ENCODE measurements around the gene ZMIZ1.

ZMIZ1 gene

GRCh38 chr10:79079490-79080355 lies 11.0 kb downstream of the ZMIZ1 start:
- H3K79me1 ChIP-seq (ENCODE audit: low read length) = peaks cover 30% of the 10 kb centered on the region
- DNase-seq = no peak
- no peak overlapping the region for H2AK5ac ChIP-seq (ENCODE audit: low read length)
- peak overlapping the region; percentile 19 for H2BK12ac ChIP-seq (ENCODE audit: low read length)
- no peak overlapping the region for H2AFZ ChIP-seq (ENCODE audit: insufficient read depth, low read length, poor library complexity)
- no peak overlapping the region for H4K12ac ChIP-seq (ENCODE audit: low read depth, low read length)
- H3K4me3 ChIP-seq (ENCODE audit: low read depth, low read length) = no peak overlapping the region
- no peak overlapping the region for H4K8ac ChIP-seq (ENCODE audit: low read depth, low read length)
- H3K14ac ChIP-seq (ENCODE audit: low read length) = peak overlapping the region; percentile 38
- H2BK5ac ChIP-seq (ENCODE audit: low read depth, low read length, poor library complexity) = peak overlapping the region; percentile 29
- H4K91ac ChIP-seq (ENCODE audit: low read depth, low read length) = peak overlapping the region; percentile 45
- peaks cover 76 to 78% of the 10 kb centered on the region in 2 experiments for H3K4me1 ChIP-seq (ENCODE audit: control insufficient read depth in 1 of 2, insufficient read depth in 2 of 2, low read length in 2 of 2)
- peaks cover 71% of the 10 kb centered on the region for H3K79me2 ChIP-seq (ENCODE audit: control insufficient read depth, insufficient read depth, low read length, poor library complexity)
- H3K18ac ChIP-seq (ENCODE audit: low read length) = peak overlapping the region; percentile 48
- no peaks in the 10 kb centered on the region for H3K27me3 ChIP-seq (ENCODE audit: insufficient read depth, low read length)
- WGBS (ENCODE audit: extremely low coverage, insufficient coverage, insufficient read length) = no CpG with 5 or more reads among the region's 15 CpGs
- no peak overlapping the region for H3K23ac ChIP-seq (ENCODE audit: low read length)
- H3K4me2 ChIP-seq (ENCODE audit: low read length) = peak overlapping the region; percentile 39
- H3K9ac ChIP-seq (ENCODE audit: low read length) = no peak overlapping the region
- peak overlapping the region; percentile 65 for H2BK120ac ChIP-seq (ENCODE audit: insufficient read depth, low read length, poor library complexity)
- peak overlapping the region; percentile 44 for H3K4ac ChIP-seq (ENCODE audit: low read depth, low read length)
- H3K27ac ChIP-seq (ENCODE audit: low read depth, low read length) = peak overlapping the region; percentile 43
- peaks cover 3 to 8% of the 10 kb centered on the region in 2 experiments for H3K36me3 ChIP-seq (ENCODE audit: control insufficient read depth in 1 of 2, insufficient read depth in 2 of 2, low read length in 2 of 2)
- H3K9me3 ChIP-seq (ENCODE audit: insufficient read depth, low read depth, low read length) = no peaks in the 10 kb centered on the region

GRCh38 chr10:79081353-79082034 lies 12.7 kb downstream of the ZMIZ1 start:
- DNase-seq = peak in 1 of 2 donors; percentile 20

GRCh38 chr10:79082035-79082373 lies 13.2 kb downstream of the ZMIZ1 start:
- Histone ChIP-seq H2AK5ac (ENCODE audit: low read length) (peak overlapping the region; percentile 40), H4K12ac (ENCODE audit: low read depth, low read length) (no peak overlapping the region), H2AFZ (ENCODE audit: insufficient read depth, low read length, poor library complexity) (peak overlapping the region; percentile 19), H3K9me3 (ENCODE audit: insufficient read depth, low read depth, low read length) (no peaks in the 10 kb centered on the region), H2BK120ac (ENCODE audit: insufficient read depth, low read length, poor library complexity) (peak overlapping the region; percentile 40), H2BK5ac (ENCODE audit: low read depth, low read length, poor library complexity) (peak overlapping the region; percentile 10), H4K91ac (ENCODE audit: low read depth, low read length) (peak overlapping the region; percentile 67), H3K9ac (ENCODE audit: low read length) (no peak overlapping the region), H3K27ac (ENCODE audit: low read depth, low read length) (peak overlapping the region; percentile 94), H3K18ac (ENCODE audit: low read length) (peak overlapping the region; percentile 81), H3K4me2 (ENCODE audit: low read length) (peak overlapping the region; percentile 27), H2BK12ac (ENCODE audit: low read length) (peak overlapping the region; percentile 50), H3K79me2 (ENCODE audit: control insufficient read depth, insufficient read depth, low read length, poor library complexity) (peaks cover 64% of the 10 kb centered on the region), H3K79me1 (ENCODE audit: low read length) (peaks cover 29% of the 10 kb centered on the region), H3K14ac (ENCODE audit: low read length) (peak overlapping the region; percentile 60), H3K4ac (ENCODE audit: low read depth, low read length) (peak overlapping the region; percentile 80), H3K23ac (ENCODE audit: low read length) (no peak overlapping the region), H4K8ac (ENCODE audit: low read depth, low read length) (peak overlapping the region; percentile 27), H3K36me3 (ENCODE audit: control insufficient read depth in 1 of 2, insufficient read depth in 2 of 2, low read length in 2 of 2) (peaks cover 3 to 14% of the 10 kb centered on the region in 2 experiments), H3K4me1 (ENCODE audit: control insufficient read depth in 1 of 2, insufficient read depth in 2 of 2, low read length in 2 of 2) (peaks cover 63 to 66% of the 10 kb centered on the region in 2 experiments), H3K4me3 (ENCODE audit: low read depth, low read length) (no peak overlapping the region), H3K27me3 (ENCODE audit: insufficient read depth, low read length) (no peaks in the 10 kb centered on the region)
- no peak for DNase-seq
- WGBS (ENCODE audit: extremely low coverage, insufficient coverage, insufficient read length) = no CpG with 5 or more reads among the region's 6 CpGs

More at GRCh38 chr10:79081353-79082034, 12.7 kb downstream of the ZMIZ1 start:
- peak overlapping the region; percentile 60 for H3K14ac ChIP-seq (ENCODE audit: low read length)
- H3K4ac ChIP-seq (ENCODE audit: low read depth, low read length) = peak overlapping the region; percentile 80
- H2BK12ac ChIP-seq (ENCODE audit: low read length) = peak overlapping the region; percentile 50
- H3K9ac ChIP-seq (ENCODE audit: low read length) = no peak overlapping the region
- peak overlapping the region; percentile 19 for H2AFZ ChIP-seq (ENCODE audit: insufficient read depth, low read length, poor library complexity)
- peaks cover 65 to 67% of the 10 kb centered on the region in 2 experiments for H3K4me1 ChIP-seq (ENCODE audit: control insufficient read depth in 1 of 2, insufficient read depth in 2 of 2, low read length in 2 of 2)
- peak overlapping the region; percentile 67 for H4K91ac ChIP-seq (ENCODE audit: low read depth, low read length)
- peaks cover 67% of the 10 kb centered on the region for H3K79me2 ChIP-seq (ENCODE audit: control insufficient read depth, insufficient read depth, low read length, poor library complexity)
- H3K18ac ChIP-seq (ENCODE audit: low read length) = peak overlapping the region; percentile 81
- peak overlapping the region; percentile 10 for H2BK5ac ChIP-seq (ENCODE audit: low read depth, low read length, poor library complexity)
- H3K23ac ChIP-seq (ENCODE audit: low read length) = no peak overlapping the region
- H3K27ac ChIP-seq (ENCODE audit: low read depth, low read length) = peak overlapping the region; percentile 94
- peak overlapping the region; percentile 40 for H2AK5ac ChIP-seq (ENCODE audit: low read length)
- peaks cover 30% of the 10 kb centered on the region for H3K79me1 ChIP-seq (ENCODE audit: low read length)
- peak overlapping the region; percentile 40 for H2BK120ac ChIP-seq (ENCODE audit: insufficient read depth, low read length, poor library complexity)
- H3K9me3 ChIP-seq (ENCODE audit: insufficient read depth, low read depth, low read length) = no peaks in the 10 kb centered on the region
- H3K36me3 ChIP-seq (ENCODE audit: control insufficient read depth in 1 of 2, insufficient read depth in 2 of 2, low read length in 2 of 2) = peaks cover 3 to 16% of the 10 kb centered on the region in 2 experiments
- no peaks in the 10 kb centered on the region for H3K27me3 ChIP-seq (ENCODE audit: insufficient read depth, low read length)
- peak overlapping the region; percentile 27 for H4K8ac ChIP-seq (ENCODE audit: low read depth, low read length)
- no peak overlapping the region for H3K4me3 ChIP-seq (ENCODE audit: low read depth, low read length)
- no CpG with 5 or more reads among the region's 12 CpGs for WGBS (ENCODE audit: extremely low coverage, insufficient coverage, insufficient read length)
- H3K4me2 ChIP-seq (ENCODE audit: low read length) = peak overlapping the region; percentile 27
- no peak overlapping the region for H4K12ac ChIP-seq (ENCODE audit: low read depth, low read length)

All from trophoblast cell (in vitro differentiated cells and primary cell).